Measurements from ENCODE around the gene DCUN1D1. TPM values are rescaled to one million over a fixed set of nuclear protein-coding genes. Genes with fewer than 3 reads are reported as not detected.

Gene DCUN1D1
- total RNA-seq, 1 experiment from 2014 or later = 71.7 TPM

DNA sequence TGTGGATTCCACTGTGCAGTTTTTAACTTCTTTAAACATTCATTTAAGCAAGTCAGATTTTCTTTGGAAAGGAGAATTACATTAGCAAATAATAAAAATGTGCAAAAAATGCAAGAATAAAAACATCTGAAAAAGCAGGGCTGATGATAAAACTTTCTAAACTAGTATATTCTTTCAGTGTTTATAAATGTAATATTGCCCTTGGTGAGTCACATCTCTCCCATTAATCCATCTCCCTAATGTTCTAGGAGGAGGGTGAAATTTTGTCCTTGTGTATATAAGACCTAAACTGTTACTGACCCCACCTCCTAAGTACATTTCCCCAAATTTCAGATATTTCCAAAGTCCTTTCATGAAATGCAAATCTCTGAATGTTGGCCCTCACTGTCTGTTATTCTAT is 28.5 kb upstream of the DCUN1D1 start:
- no peak for DNase-seq

More for the DNA sequence above, 28.5 kb upstream of the DCUN1D1 start:
- no peak overlapping the region for H3K9ac ChIP-seq (ENCODE audit: extremely low read depth, insufficient read length, low read length)
- H4K8ac ChIP-seq (replicated peaks; ENCODE audit: insufficient read length, low read depth, low read length) = no peak overlapping the region
- no peak overlapping the region for H3K14ac ChIP-seq (ENCODE audit: insufficient read depth, low read length)
- H3K4me2 ChIP-seq (ENCODE audit: insufficient read depth, insufficient read length, low read length) = no peak overlapping the region
- no peak overlapping the region for H2BK20ac ChIP-seq (ENCODE audit: low read depth, low read length, poor library complexity, severe bottlenecking)
- H3K4me1 ChIP-seq (ENCODE audit: insufficient read depth, low read length) = peaks cover 7% of the 10 kb centered on the region; the same call in 1 of the 2 replicates
- no peaks in the 10 kb centered on the region for H3K23me2 ChIP-seq (ENCODE audit: insufficient read length, low read depth, low read length, poor library complexity, severe bottlenecking)
- no peak overlapping the region for H3K56ac ChIP-seq (ENCODE audit: insufficient read length, low read depth, low read length)
- no peaks in the 10 kb centered on the region for H3K9me3 Mint-ChIP-seq
- H3K36me3 Mint-ChIP-seq (ENCODE audit: insufficient read depth in 1 of 3, low read depth in 3 of 3) = peaks cover 0 to under 1% (median 0%) of the 10 kb centered on the region in 3 experiments; a peak in 1 of 7 replicates
- H3K79me1 ChIP-seq (ENCODE audit: insufficient read depth, low read depth, low read length, poor library complexity, severe bottlenecking) = no peaks in the 10 kb centered on the region
- H4K5ac ChIP-seq (ENCODE audit: insufficient read length, low read depth, low read length) = no peak overlapping the region
- H3K18ac ChIP-seq (ENCODE audit: insufficient read length, low read depth, low read length) = no peak overlapping the region
- no peak overlapping the region for H3K27ac ChIP-seq (ENCODE audit: insufficient read length, low read depth, low read length)
- TF ChIP-seq, protein P1, sequence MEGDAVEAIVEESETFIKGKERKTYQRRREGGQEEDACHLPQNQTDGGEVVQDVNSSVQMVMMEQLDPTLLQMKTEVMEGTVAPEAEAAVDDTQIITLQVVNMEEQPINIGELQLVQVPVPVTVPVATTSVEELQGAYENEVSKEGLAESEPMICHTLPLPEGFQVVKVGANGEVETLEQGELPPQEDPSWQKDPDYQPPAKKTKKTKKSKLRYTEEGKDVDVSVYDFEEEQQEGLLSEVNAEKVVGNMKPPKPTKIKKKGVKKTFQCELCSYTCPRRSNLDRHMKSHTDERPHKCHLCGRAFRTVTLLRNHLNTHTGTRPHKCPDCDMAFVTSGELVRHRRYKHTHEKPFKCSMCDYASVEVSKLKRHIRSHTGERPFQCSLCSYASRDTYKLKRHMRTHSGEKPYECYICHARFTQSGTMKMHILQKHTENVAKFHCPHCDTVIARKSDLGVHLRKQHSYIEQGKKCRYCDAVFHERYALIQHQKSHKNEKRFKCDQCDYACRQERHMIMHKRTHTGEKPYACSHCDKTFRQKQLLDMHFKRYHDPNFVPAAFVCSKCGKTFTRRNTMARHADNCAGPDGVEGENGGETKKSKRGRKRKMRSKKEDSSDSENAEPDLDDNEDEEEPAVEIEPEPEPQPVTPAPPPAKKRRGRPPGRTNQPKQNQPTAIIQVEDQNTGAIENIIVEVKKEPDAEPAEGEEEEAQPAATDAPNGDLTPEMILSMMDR (conservative IDR thresholded peaks at IDR 0.05) = no peak
- H4K20me1 ChIP-seq (ENCODE audit: control insufficient read depth, insufficient read depth, insufficient read length) = no peaks in the 10 kb centered on the region
- H3T11ph ChIP-seq (ENCODE audit: low read length) = no peak overlapping the region
- H2BK120ac ChIP-seq (ENCODE audit: low read depth, low read length, poor library complexity, severe bottlenecking) = no peak overlapping the region
- peaks cover 25 to 30% of the 10 kb centered on the region in 2 experiments for H3K4me1 Mint-ChIP-seq
- H3K23ac ChIP-seq (ENCODE audit: insufficient read length, low read depth, low read length) = no peak overlapping the region
- no peaks in the 10 kb centered on the region for H3K9me3 ChIP-seq (ENCODE audit: control insufficient read depth, low read depth, low read length)
- no peak overlapping the region for H2BK12ac ChIP-seq (ENCODE audit: insufficient read length, low read depth, low read length)
- H2BK15ac ChIP-seq (ENCODE audit: low read depth, low read length) = no peak overlapping the region
- H3K4ac ChIP-seq (ENCODE audit: low read depth, low read length) = no peak overlapping the region
- no peak overlapping the region for H3K4me3 Mint-ChIP-seq
- H4K91ac ChIP-seq (ENCODE audit: insufficient read length, low read depth, low read length) = no peak overlapping the region
- no peak overlapping the region; a peak in 1 of 7 replicates for H3K27ac Mint-ChIP-seq
- H3K27me3 Mint-ChIP-seq (ENCODE audit: low read depth) = no peaks in the 10 kb centered on the region
- H3K27me3 ChIP-seq (ENCODE audit: insufficient read depth, low read length) = no peaks in the 10 kb centered on the region
- H2AFZ ChIP-seq (ENCODE audit: low read length) = no peak overlapping the region
- no peak overlapping the region for H2AK5ac ChIP-seq (ENCODE audit: insufficient read length, low read length)
- no peak overlapping the region for H2BK5ac ChIP-seq (ENCODE audit: insufficient read length, low read length)
- no peaks in the 10 kb centered on the region for H3K79me2 ChIP-seq (ENCODE audit: insufficient read depth, low read length)
